ENCODE data around the gene GDI1. TPM values are rescaled to one million over a fixed set of nuclear protein-coding genes. Genes with fewer than 3 reads are reported as not detected.

The GDI1 gene
- total and polyA plus RNA-seq, 9 of the 15 experiments (the other 6 are each of a cell fraction or from before 2014, with no cell fraction given), result 0.97 to 82.6 (median 37.5) TPM

- TF ChIP-seq, protein P1, sequence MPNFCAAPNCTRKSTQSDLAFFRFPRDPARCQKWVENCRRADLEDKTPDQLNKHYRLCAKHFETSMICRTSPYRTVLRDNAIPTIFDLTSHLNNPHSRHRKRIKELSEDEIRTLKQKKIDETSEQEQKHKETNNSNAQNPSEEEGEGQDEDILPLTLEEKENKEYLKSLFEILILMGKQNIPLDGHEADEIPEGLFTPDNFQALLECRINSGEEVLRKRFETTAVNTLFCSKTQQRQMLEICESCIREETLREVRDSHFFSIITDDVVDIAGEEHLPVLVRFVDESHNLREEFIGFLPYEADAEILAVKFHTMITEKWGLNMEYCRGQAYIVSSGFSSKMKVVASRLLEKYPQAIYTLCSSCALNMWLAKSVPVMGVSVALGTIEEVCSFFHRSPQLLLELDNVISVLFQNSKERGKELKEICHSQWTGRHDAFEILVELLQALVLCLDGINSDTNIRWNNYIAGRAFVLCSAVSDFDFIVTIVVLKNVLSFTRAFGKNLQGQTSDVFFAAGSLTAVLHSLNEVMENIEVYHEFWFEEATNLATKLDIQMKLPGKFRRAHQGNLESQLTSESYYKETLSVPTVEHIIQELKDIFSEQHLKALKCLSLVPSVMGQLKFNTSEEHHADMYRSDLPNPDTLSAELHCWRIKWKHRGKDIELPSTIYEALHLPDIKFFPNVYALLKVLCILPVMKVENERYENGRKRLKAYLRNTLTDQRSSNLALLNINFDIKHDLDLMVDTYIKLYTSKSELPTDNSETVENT (CRISPR knock-in tag; IDR thresholded peaks at IDR 0.05), result 0 out of 2 replicates have a peak, but pooled peaks have one; percentile 58
- TF ChIP-seq TEAD1 (CRISPR knock-in tag; IDR thresholded peaks at IDR 0.05), result no peak
- no peak for TF ChIP-seq ILF3 (IDR thresholded peaks at IDR 0.05; ENCODE audit: borderline replicate concordance)
- TF ChIP-seq SIN3B (IDR thresholded peaks at IDR 0.05; ENCODE audit: low read depth), result peak; percentile 63; the same call in 1 of the 2 replicates
- peak; percentile 86 for TF ChIP-seq HDAC2 (IDR thresholded peaks at IDR 0.05)
- TF ChIP-seq ZNF12 (CRISPR knock-in tag; IDR thresholded peaks at IDR 0.05), result no peak
- no peak for TF ChIP-seq JUND (IDR thresholded peaks at IDR 0.05; ENCODE audit: borderline replicate concordance, low read depth, low read length)
- TF ChIP-seq JUND (tag; IDR thresholded peaks at IDR 0.05; ENCODE audit: borderline replicate concordance, low read depth, low read length), result 0 out of 3 replicates have a peak, but pooled peaks have one; percentile 4
- TF ChIP-seq MYBL2 (IDR thresholded peaks at IDR 0.05; ENCODE audit: low read depth), result no peak
- no peak for TF ChIP-seq MYBL2 (CRISPR knock-in tag; IDR thresholded peaks at IDR 0.05; ENCODE audit: borderline replicate concordance)
- peak; percentile 90 for TF ChIP-seq RAD51 (IDR thresholded peaks at IDR 0.05; ENCODE audit: borderline replicate concordance, low read depth)
- peak; percentile 85 for TF ChIP-seq BHLHE40 (IDR thresholded peaks at IDR 0.05; ENCODE audit: low read length)
- no peak for TF ChIP-seq HMGXB4 (CRISPR knock-in tag; IDR thresholded peaks at IDR 0.05)
- TF ChIP-seq, protein P2, sequence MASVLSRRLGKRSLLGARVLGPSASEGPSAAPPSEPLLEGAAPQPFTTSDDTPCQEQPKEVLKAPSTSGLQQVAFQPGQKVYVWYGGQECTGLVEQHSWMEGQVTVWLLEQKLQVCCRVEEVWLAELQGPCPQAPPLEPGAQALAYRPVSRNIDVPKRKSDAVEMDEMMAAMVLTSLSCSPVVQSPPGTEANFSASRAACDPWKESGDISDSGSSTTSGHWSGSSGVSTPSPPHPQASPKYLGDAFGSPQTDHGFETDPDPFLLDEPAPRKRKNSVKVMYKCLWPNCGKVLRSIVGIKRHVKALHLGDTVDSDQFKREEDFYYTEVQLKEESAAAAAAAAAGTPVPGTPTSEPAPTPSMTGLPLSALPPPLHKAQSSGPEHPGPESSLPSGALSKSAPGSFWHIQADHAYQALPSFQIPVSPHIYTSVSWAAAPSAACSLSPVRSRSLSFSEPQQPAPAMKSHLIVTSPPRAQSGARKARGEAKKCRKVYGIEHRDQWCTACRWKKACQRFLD (CRISPR knock-in tag; IDR thresholded peaks at IDR 0.05), result 0 out of 2 replicates have a peak, but pooled peaks have one; percentile 41
- TF ChIP-seq ZNF431 (CRISPR knock-in tag; IDR thresholded peaks at IDR 0.05), result peak; percentile 59
- TF ChIP-seq, protein P3, sequence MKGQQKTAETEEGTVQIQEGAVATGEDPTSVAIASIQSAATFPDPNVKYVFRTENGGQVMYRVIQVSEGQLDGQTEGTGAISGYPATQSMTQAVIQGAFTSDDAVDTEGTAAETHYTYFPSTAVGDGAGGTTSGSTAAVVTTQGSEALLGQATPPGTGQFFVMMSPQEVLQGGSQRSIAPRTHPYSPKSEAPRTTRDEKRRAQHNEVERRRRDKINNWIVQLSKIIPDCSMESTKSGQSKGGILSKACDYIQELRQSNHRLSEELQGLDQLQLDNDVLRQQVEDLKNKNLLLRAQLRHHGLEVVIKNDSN (CRISPR knock-in tag; IDR thresholded peaks at IDR 0.05), result peak; percentile 94
- TF ChIP-seq, protein P4, sequence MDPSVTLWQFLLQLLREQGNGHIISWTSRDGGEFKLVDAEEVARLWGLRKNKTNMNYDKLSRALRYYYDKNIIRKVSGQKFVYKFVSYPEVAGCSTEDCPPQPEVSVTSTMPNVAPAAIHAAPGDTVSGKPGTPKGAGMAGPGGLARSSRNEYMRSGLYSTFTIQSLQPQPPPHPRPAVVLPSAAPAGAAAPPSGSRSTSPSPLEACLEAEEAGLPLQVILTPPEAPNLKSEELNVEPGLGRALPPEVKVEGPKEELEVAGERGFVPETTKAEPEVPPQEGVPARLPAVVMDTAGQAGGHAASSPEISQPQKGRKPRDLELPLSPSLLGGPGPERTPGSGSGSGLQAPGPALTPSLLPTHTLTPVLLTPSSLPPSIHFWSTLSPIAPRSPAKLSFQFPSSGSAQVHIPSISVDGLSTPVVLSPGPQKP (CRISPR knock-in tag; IDR thresholded peaks at IDR 0.05), result no peak
Observed at GRCh38 chrX:154428176-154429171, 8.5 kb upstream of the GDI1 start, which contains the start of gene ATP6AP1 (continued).
